B cell (primary cell): ENCODE measurements around the gene RALGAPB.

Experiments used
- EZH2 ChIP-seq: IDR thresholded peaks from 2 replicates; pipeline ENCODE4 v1.6.1; 2012; ENCODE audit warnings: borderline replicate concordance, low read depth, mild to moderate bottlenecking, moderate library complexity, low read length; ENCODE audit not compliant: insufficient read depth, poor library complexity, severe bottlenecking
- TF ChIP-seq, protein P1 (sequence below): fragments of 200-600 bp; IDR thresholded peaks from one replicate; pipeline ENCODE4 v1.8.0; 2022; ENCODE audit warnings: antibody characterized with exemption, mild to moderate bottlenecking

DNA sequence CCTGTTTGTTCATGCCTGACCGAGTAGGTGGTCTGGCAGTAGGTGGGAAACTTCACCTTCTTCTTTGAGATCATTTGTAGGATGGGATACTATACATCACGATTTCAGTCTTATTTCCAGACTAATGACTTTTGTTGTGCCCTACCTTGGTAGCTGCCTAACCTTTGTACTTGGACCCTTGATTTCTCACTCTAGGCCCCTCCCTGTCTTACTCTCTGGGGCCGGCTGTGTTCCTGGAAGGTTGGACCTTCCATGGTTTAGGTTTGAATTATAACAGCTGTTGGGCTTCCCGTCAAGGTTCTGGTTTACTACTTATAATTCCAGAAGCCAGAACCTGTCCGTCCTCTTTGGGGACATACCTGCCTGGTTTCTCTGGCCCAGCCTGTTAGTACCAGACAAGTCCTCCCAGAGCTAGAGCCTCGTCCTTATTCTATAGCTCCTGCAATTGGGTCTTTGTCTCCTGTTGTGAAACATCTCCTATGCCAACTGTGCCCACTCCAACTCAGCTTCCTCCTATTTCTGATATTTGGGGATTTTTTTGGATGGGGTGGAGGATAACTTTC, 93.5 kb downstream of the RALGAPB start:
- TF ChIP-seq, protein P1, sequence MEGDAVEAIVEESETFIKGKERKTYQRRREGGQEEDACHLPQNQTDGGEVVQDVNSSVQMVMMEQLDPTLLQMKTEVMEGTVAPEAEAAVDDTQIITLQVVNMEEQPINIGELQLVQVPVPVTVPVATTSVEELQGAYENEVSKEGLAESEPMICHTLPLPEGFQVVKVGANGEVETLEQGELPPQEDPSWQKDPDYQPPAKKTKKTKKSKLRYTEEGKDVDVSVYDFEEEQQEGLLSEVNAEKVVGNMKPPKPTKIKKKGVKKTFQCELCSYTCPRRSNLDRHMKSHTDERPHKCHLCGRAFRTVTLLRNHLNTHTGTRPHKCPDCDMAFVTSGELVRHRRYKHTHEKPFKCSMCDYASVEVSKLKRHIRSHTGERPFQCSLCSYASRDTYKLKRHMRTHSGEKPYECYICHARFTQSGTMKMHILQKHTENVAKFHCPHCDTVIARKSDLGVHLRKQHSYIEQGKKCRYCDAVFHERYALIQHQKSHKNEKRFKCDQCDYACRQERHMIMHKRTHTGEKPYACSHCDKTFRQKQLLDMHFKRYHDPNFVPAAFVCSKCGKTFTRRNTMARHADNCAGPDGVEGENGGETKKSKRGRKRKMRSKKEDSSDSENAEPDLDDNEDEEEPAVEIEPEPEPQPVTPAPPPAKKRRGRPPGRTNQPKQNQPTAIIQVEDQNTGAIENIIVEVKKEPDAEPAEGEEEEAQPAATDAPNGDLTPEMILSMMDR: no peak
- TF ChIP-seq EZH2: no peak
